ENCODE measurements around the gene KLK13.

The KLK13 gene

GRCh38 chr19:51066393-51067186 lies 1.7 kb upstream of the KLK13 start:
- Histone ChIP-seq H3K4me2 (ENCODE audit: low read length) (no peak overlapping the region), H3K4me1 (ENCODE audit: low read length) (no peaks in the 10 kb centered on the region), H3K9ac (ENCODE audit: low read length) (no peak overlapping the region), H3K36me3 (replicated peaks; ENCODE audit: low read depth, low read length) (no peaks in the 10 kb centered on the region), H3K9me3 (ENCODE audit: insufficient read depth, low read length) (no peaks in the 10 kb centered on the region), H3K79me2 (ENCODE audit: low read length) (no peaks in the 10 kb centered on the region), H3K27me3 (ENCODE audit: low read depth, low read length) (peaks cover 39% of the 10 kb centered on the region), H3K27ac (ENCODE audit: low read length) (no peak overlapping the region), H2AFZ (ENCODE audit: low read depth, low read length) (no peak overlapping the region), H3K4me3 (ENCODE audit: low read length) (no peak overlapping the region), H4K20me1 (ENCODE audit: insufficient read depth, low read length) (no peaks in the 10 kb centered on the region)
- no peak for TF ChIP-seq CTCF (IDR thresholded peaks at IDR 0.05; ENCODE audit: low read depth, low read length)
- TF ChIP-seq EZH2phosphoT487 (IDR thresholded peaks at IDR 0.05; ENCODE audit: low read depth), result no peak

- Histone ChIP-seq H3K4me2 (ENCODE audit: low read length) (no peak overlapping the region), H3K4me3 (ENCODE audit: low read length) (no peak overlapping the region), H3K27ac (ENCODE audit: low read length) (no peak overlapping the region)
Measured at GRCh38 chr19:51065221-51065960, 499 bp upstream of the KLK13 start.

GRCh38 chr19:51063664-51064063 lies 1.2 kb downstream of the KLK13 start:
- Histone ChIP-seq H3K4me1 (ENCODE audit: low read length) (no peaks in the 10 kb centered on the region), H3K27me3 (ENCODE audit: low read depth, low read length) (peaks cover 30% of the 10 kb centered on the region; the same call in 1 of the 2 replicates), H3K9me3 (ENCODE audit: insufficient read depth, low read length) (no peaks in the 10 kb centered on the region), H3K79me2 (ENCODE audit: low read length) (no peaks in the 10 kb centered on the region), H2AFZ (ENCODE audit: low read depth, low read length) (no peak overlapping the region), H3K4me3 (ENCODE audit: low read length) (no peak overlapping the region), H3K27ac (ENCODE audit: low read length) (no peak overlapping the region), H3K36me3 (replicated peaks; ENCODE audit: low read depth, low read length) (no peaks in the 10 kb centered on the region), H3K9ac (ENCODE audit: low read length) (no peak overlapping the region), H3K4me2 (ENCODE audit: low read length) (no peak overlapping the region), H4K20me1 (ENCODE audit: insufficient read depth, low read length) (no peaks in the 10 kb centered on the region)
- TF ChIP-seq CTCF (IDR thresholded peaks at IDR 0.05; ENCODE audit: low read depth, low read length), result no peak

More at GRCh38 chr19:51065221-51065960, 499 bp upstream of the KLK13 start:
- H2AFZ ChIP-seq (ENCODE audit: low read depth, low read length), result no peak overlapping the region
- no peaks in the 10 kb centered on the region for H3K9me3 ChIP-seq (ENCODE audit: insufficient read depth, low read length)
- peaks cover 36% of the 10 kb centered on the region for H3K27me3 ChIP-seq (ENCODE audit: low read depth, low read length)
- TF ChIP-seq EZH2phosphoT487 (IDR thresholded peaks at IDR 0.05; ENCODE audit: low read depth), result no peak
- no peak for TF ChIP-seq CTCF (IDR thresholded peaks at IDR 0.05; ENCODE audit: low read depth, low read length)
- H3K9ac ChIP-seq (ENCODE audit: low read length), result no peak overlapping the region
- no peaks in the 10 kb centered on the region for H3K4me1 ChIP-seq (ENCODE audit: low read length)
- no peaks in the 10 kb centered on the region for H3K36me3 ChIP-seq (replicated peaks; ENCODE audit: low read depth, low read length)
- H4K20me1 ChIP-seq (ENCODE audit: insufficient read depth, low read length), result no peaks in the 10 kb centered on the region
- H3K79me2 ChIP-seq (ENCODE audit: low read length), result no peaks in the 10 kb centered on the region

- Histone ChIP-seq H3K27me3 (ENCODE audit: low read depth, low read length) (peaks cover 40% of the 10 kb centered on the region), H3K9ac (ENCODE audit: low read length) (no peak overlapping the region), H3K4me2 (ENCODE audit: low read length) (no peak overlapping the region), H2AFZ (ENCODE audit: low read depth, low read length) (no peak overlapping the region), H4K20me1 (ENCODE audit: insufficient read depth, low read length) (no peaks in the 10 kb centered on the region), H3K79me2 (ENCODE audit: low read length) (no peaks in the 10 kb centered on the region), H3K9me3 (ENCODE audit: insufficient read depth, low read length) (no peaks in the 10 kb centered on the region), H3K27ac (ENCODE audit: low read length) (no peak overlapping the region), H3K4me1 (ENCODE audit: low read length) (no peaks in the 10 kb centered on the region), H3K4me3 (ENCODE audit: low read length) (no peak overlapping the region), H3K36me3 (replicated peaks; ENCODE audit: low read depth, low read length) (no peaks in the 10 kb centered on the region)
- TF ChIP-seq EZH2phosphoT487 (IDR thresholded peaks at IDR 0.05; ENCODE audit: low read depth), result no peak
- TF ChIP-seq CTCF (IDR thresholded peaks at IDR 0.05; ENCODE audit: low read depth, low read length), result no peak
Measured at GRCh38 chr19:51060973-51061372, 3.9 kb downstream of the KLK13 start.
